C4-2B (cell line): Measurements from ENCODE around the gene GCHFR.
A peak's percentile ranks its signal among the peaks of the same experiment; 100 is the strongest.

Experiments
- H3K27ac ChIP-seq: fragments of 450-650 bp; 2 replicates; pipeline ENCODE4 v1.5.1; 2017
- CTCF ChIP-seq: fragments of 450-650 bp; conservative IDR thresholded peaks from 2 replicates; pipeline ENCODE4 v1.5.1; 2017; ENCODE audit warnings: mild to moderate bottlenecking
- ZFX ChIP-seq: fragments of 450-650 bp; IDR thresholded peaks from 2 replicates; pipeline ENCODE4 v1.6.1; 2017

GCHFR gene

GRCh38 chr15:40731034-40731433, 32.8 kb upstream of the GCHFR start:
- no peak overlapping the region for H3K27ac ChIP-seq
- TF ChIP-seq ZFX, result no peak
- TF ChIP-seq CTCF, result no peak

- peak overlapping the region; percentile 94 for H3K27ac ChIP-seq
These were observed 27.3 kb upstream of the GCHFR start for GRCh38 chr15:40736575-40736974.

GRCh38 chr15:40737048-40737447, 26.8 kb upstream of the GCHFR start:
- TF ChIP-seq ZFX, result no peak
- no peak for TF ChIP-seq CTCF
- peak overlapping the region; percentile 94 for H3K27ac ChIP-seq

More at GRCh38 chr15:40736575-40736974, 27.3 kb upstream of the GCHFR start:
- TF ChIP-seq ZFX, result no peak

- TF ChIP-seq ZFX, result no peak
- no peak for TF ChIP-seq CTCF
- H3K27ac ChIP-seq, result no peak overlapping the region
These were observed 24.8 kb upstream of the GCHFR start for GRCh38 chr15:40739047-40739446.

GRCh38 chr15:40739854-40740253, 24.0 kb upstream of the GCHFR start:
- no peak overlapping the region for H3K27ac ChIP-seq
- TF ChIP-seq ZFX, result no peak
- no peak; the same call in 1 of the 2 replicates for TF ChIP-seq CTCF

- TF ChIP-seq ZFX (no peak), CTCF (no peak)
- no peak overlapping the region for H3K27ac ChIP-seq
These were observed 20.4 kb upstream of the GCHFR start for GRCh38 chr15:40743485-40743901.

GRCh38 chr15:40743921-40744814, 19.7 kb upstream of the GCHFR start:
- TF ChIP-seq ZFX (no peak), CTCF (no peak)

GRCh38 chr15:40744815-40745152, 19.1 kb upstream of the GCHFR start:
- no peak overlapping the region for H3K27ac ChIP-seq
- TF ChIP-seq CTCF, result no peak
- TF ChIP-seq ZFX, result no peak

More at GRCh38 chr15:40743921-40744814, 19.7 kb upstream of the GCHFR start:
- no peak overlapping the region for H3K27ac ChIP-seq
